ENCODE results near the gene TMEM92.

Gene TMEM92

DNA sequence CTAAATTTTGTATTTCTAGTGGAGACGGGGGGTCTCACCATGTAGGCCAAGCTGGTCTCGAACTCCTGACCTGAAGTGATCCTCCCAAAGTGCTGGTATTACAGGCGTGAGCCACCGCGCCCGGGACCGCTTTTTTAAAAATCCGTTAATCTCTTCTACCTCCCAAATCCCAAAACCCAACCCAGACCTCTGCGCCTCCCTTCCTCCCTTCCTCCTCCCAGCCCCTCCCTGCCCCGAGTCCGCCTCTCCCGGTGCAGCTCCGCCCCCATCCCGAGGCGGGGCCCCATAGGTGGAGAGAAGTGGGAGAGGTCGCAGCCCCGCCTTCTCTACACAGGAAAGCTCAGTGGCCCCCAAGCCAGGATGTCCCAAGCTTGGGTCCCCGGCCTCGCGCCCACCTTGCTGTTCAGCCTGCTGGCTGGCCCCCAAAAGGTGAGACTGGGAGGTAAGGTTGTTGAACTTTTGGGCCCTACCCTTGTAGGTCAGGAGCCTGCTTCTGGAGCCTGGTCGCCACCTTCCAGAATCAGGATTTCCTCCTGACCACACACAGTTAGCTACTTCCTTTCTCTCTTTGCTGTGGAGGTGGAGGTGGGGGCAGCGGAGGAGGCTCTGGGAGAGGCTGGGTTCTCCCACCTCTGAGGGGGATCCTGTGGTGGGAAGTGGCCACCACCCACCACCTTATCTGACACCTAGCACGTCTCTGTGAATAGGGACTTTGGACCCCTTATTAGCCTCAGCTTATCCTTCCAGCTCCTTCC lies at the start of gene TMEM92:
TMEM92 (plus strand) TSS at position 325 of the 755 bp plus-strand sequence; CDS start at position 361, 36 bp downstream.
- DNase-seq = no peak

DNA sequence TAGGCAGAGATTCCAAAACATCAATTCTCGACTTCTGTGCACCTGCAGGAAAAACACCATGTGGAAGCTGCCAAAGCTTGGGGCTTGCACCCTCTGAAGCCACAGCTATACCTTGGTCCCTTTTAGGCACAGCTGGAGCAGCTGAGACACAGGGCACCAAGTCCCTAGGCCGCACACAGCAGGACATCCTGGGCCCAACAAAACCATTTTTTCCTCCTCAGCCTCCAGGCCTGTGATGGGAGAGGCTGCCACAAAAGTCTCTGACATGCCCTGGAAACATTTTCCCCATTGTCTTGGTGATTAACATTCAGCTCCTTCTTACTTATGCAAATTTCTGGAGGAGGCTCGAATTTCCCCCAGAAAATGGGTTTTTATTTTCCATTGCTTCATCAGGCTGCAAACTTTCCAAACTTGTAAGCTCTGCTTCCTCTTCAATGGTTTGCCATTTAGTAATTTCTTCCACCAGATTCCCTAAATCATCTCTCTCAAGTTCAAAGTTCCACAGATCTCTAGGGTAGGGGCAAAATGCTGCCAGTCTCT lies 48.5 kb upstream of the TMEM92 start:
- no peak for DNase-seq

DNA sequence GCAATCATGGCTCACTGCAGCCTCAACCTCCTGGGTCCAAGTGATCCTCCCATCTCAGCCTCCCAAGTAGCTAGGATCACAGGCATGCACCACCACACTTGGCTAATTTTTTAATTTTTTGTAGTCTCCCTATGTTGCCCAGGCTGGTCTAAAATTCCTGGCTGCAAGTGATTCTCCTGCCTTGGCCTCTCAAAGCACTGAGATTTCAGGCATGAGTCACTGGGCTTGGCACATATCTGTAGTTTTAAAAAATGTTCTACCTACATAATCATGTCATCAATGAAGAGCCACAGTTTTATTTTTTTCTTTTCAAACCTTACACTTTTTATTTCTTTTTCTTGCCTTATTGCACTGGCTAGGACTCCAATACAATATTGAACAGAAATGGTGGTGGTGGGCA lies 39.7 kb upstream of the TMEM92 start:
- DNase-seq = no peak

DNA sequence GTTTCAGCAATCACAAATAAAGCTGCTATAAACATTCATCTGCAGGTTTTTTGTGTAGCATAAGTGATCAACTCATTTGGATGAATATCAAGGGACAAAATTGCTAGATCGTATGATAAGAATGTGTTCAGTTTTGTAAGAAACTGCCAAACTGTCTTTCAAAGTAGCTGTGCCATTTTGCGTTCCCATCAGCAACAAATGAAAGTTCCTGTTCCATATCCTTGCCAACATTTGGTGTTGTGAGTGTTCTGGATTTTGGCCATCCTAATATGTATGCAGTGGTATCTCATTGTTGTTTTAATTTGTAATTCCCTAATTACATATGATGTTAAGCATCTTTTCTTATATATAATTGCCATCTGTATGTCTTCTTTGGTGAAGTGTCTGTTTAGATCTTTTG lies 36.4 kb upstream of the TMEM92 start:
- DNase-seq = no peak

- no peak for DNase-seq
These were observed 35.5 kb upstream of the TMEM92 start for GRCh38 chr17:50238601-50239280.

- DNase-seq = no peak
These were observed 34.3 kb upstream of the TMEM92 start for GRCh38 chr17:50239937-50240336.

GRCh38 chr17:50240851-50241250 lies 33.4 kb upstream of the TMEM92 start:
- DNase-seq = no peak

DNA sequence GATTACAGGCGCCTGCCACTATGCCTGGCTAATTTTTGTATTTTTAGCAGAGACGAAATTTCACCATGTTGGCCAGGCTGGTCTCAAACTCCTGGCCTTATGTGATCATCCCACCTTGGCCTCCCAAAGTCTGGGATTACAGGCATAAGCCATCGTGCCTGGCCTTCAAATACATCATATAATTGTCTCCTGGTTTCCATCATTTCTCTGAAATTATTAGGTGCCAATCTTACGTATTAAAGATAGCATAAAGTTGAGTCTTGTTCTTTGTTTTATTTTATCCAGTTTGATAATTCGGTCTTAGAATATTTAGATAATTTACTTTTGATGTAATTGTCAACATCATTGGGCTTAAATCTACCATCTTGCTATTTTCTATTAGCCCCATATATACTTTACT lies 32.8 kb upstream of the TMEM92 start:
- no peak for DNase-seq

DNA sequence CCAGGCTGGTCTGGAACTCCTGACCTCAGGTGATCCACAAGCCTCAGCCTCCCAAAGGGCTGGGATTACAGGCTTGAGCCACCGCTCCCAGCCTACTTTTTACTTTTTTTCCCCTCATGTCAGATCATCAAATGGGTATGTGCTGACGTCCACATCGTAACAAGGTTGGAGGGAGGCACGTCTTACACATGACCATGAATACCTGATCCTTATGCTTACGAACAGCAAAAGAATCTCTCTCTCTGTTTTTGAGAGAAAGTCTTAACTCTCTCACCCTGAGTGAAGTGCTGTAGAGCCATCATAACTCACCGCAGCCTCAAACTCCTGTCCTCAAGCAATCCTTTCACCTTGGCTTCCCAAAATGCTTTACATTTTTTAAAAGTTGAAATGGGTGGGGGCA lies 29.5 kb upstream of the TMEM92 start:
- no peak for DNase-seq

- no peak for DNase-seq
These were observed 26.0 kb upstream of the TMEM92 start for GRCh38 chr17:50248255-50248654.

DNA sequence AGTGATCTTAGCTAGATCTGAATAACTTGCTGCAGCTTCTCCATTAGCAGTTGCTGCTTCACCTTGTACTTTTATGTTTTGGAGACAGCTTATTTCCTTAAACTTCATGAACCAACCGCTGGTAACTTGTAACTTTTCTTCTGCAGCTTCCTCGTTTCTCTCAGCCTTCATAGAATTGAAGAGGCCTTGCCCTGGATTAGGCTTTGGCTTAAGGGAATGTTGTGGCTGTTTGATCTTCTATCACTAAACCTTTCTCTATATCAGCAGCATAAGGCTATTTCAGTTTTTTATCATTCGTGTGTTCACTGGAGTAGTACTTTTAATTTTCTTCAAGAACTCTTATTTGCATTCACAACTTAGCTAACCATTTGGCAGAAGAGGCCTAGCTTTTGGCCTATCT lies 21.5 kb upstream of the TMEM92 start:
- DNase-seq = no peak

GRCh38 chr17:50255766-50256635 lies 18.3 kb upstream of the TMEM92 start:
- no peak for DNase-seq

GRCh38 chr17:50256826-50257618 lies 17.2 kb upstream of the TMEM92 start:
- no peak for DNase-seq

DNA sequence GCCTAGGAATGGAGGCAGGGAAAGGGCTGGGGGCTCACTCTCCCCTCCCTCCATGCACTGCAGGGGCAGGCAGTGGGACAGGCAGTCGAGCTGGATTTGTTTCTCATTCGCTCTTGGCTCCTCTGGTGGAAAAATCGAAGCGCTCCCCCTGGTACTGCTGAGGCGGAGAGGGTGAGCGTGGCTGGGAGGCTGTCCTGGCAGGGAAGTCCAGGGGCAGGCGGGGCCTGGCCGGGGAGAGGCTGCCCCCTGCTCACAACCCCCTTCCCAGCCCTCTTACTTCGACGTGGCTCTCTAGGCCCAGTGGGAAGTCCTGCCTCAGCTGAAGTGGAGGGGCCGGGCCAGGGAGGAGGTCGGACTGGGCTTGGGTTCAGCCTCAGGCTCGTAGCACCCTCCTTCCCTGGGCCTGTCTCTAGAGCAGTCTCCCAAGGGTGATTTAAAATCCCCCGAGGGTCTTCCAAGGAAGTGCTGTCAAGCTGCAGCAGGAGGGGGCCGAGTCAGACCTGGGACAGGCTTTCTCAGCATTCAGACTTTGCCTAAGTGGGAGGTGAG lies 16.5 kb upstream of the TMEM92 start:
- no peak for DNase-seq

- DNase-seq = no peak
These were observed 15.4 kb upstream of the TMEM92 start for GRCh38 chr17:50258647-50259476.

- DNase-seq = no peak
These were observed 14.6 kb upstream of the TMEM92 start for GRCh38 chr17:50259477-50260324.

GRCh38 chr17:50260501-50260911 lies 13.8 kb upstream of the TMEM92 start:
- no peak for DNase-seq

GRCh38 chr17:50261051-50261915 lies 13.0 kb upstream of the TMEM92 start:
- DNase-seq = no peak

Measured in stimulated activated CD4-positive, alpha-beta T cell treated with anti-CD3 and anti-CD28 coated beads, Interleukin-1b, Interleukin-23, amount 100 ng/mL, for 48 hours (primary cell).